Activated T-cell treated with anti-CD3 and anti-CD28 coated beads, Interleukin-2, amount 50 U/mL, for 4 hours (primary cell): Measurements from ENCODE around the gene IQCK. TPM values are rescaled to one million over a fixed set of nuclear protein-coding genes. Genes with fewer than 3 reads are reported as not detected.

Source experiments
- ATAC-seq, 2 donors: fragments of 200-7000 bp; cut with Tn5 transposase; one replicate each; pipeline ENCODE4 v1.10.0; 2021
- DNase-seq: peaks from one replicate; pipeline ENCODE4 v3.0.0-alpha.2; 2020
- H3K27me3 Mint-ChIP-seq: one replicate; pipeline ENCODE4 v1.8.0; 2021; ENCODE audit warnings: low read depth, mixed read lengths
- H3K36me3 Mint-ChIP-seq: one replicate; pipeline ENCODE4 v1.8.0; 2022; ENCODE audit warnings: mixed read lengths; ENCODE audit not compliant: insufficient read depth
- H3K4me1 Mint-ChIP-seq: one replicate; pipeline ENCODE4 v1.8.0; 2021; ENCODE audit warnings: low read depth, mixed read lengths
- H3K4me3 Mint-ChIP-seq: one replicate; pipeline ENCODE4 v1.8.0; 2021; ENCODE audit warnings: mild to moderate bottlenecking, moderate library complexity, mixed read lengths
- H3K9me3 Mint-ChIP-seq: one replicate; pipeline ENCODE4 v1.8.0; 2021; ENCODE audit warnings: mixed read lengths
- total RNA-seq, 3 donors: library from RNA; stranded (reverse); gene quantifications; one replicate each; pipeline ENCODE4 v1.2.1, GENCODE V29; 2021

The IQCK gene
- total RNA-seq, 3 donors from 2014 or later: 3.2 to 5.4 (median 3.6) TPM

DNA sequence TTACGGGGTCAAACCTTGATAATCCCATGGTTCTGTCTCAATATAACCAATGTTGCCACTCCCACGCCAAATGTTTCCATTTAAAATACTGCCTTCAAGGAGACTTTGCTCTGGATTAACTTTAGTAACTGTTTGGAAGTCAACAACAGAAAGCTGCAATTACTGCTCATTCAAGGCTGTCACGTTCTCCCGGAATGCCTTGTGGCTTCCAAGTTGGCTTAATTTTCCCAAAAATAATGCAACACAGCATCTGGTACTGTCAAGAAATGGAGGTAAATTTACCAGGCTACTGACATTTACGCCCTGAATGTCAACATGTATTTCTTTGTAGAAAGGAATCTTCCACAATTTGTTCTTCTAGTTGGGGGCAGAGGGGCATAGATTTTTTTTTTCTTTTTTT lies 128.4 kb downstream of the IQCK start:
- no peaks in the 10 kb centered on the region for H3K36me3 Mint-ChIP-seq
- no peaks in the 10 kb centered on the region for H3K27me3 Mint-ChIP-seq
- no peaks in the 10 kb centered on the region for H3K9me3 Mint-ChIP-seq
- ATAC-seq: no peak
- DNase-seq: no peak
- no peak overlapping the region for H3K4me3 Mint-ChIP-seq
- H3K4me1 Mint-ChIP-seq: no peaks in the 10 kb centered on the region

GRCh38 chr16:19848756-19849155 lies 130.7 kb downstream of the IQCK start:
- H3K27me3 Mint-ChIP-seq: no peaks in the 10 kb centered on the region
- DNase-seq: no peak
- H3K36me3 Mint-ChIP-seq: no peaks in the 10 kb centered on the region
- ATAC-seq: no peak
- no peaks in the 10 kb centered on the region for H3K4me1 Mint-ChIP-seq
- no peak overlapping the region for H3K4me3 Mint-ChIP-seq
- H3K9me3 Mint-ChIP-seq: no peaks in the 10 kb centered on the region

DNA sequence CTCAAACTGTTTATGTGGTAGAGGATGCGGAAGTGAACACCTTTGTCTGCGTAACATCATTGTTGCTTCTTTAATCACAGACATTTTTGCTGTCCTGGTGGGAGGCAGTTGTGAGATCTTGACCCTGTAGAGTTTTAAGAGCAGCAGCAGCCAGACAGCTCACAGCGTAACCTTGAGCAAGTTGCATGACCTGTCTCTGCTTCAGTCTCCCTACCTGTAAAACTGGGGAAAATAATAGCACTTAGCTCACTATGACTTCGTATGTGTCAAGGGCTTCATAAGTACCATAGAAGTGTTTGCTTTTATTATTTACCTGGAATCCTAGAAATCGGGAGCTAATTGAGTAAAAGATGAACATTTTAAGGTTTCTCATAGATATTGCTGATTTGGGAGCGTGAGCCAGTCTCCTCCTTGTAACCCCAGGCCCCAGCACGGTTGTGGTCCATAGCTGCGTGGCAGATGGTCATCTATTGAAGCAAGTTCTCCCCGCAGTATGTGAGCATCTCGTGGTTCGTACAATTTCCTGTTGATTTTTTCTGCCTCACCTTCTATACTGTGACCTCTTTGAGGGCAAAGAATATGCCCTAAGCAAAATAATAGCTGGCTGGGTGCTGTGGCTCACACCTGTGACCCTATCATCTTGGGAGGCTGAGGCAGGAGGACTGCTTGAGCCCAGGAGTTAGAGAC lies 132.2 kb downstream of the IQCK start:
- Mint-ChIP-seq H3K4me3 (no peak overlapping the region), H3K9me3 (no peaks in the 10 kb centered on the region), H3K36me3 (no peaks in the 10 kb centered on the region), H3K4me1 (no peaks in the 10 kb centered on the region), H3K27me3 (no peaks in the 10 kb centered on the region)
- ATAC-seq (no peak), DNase-seq (no peak)

DNA sequence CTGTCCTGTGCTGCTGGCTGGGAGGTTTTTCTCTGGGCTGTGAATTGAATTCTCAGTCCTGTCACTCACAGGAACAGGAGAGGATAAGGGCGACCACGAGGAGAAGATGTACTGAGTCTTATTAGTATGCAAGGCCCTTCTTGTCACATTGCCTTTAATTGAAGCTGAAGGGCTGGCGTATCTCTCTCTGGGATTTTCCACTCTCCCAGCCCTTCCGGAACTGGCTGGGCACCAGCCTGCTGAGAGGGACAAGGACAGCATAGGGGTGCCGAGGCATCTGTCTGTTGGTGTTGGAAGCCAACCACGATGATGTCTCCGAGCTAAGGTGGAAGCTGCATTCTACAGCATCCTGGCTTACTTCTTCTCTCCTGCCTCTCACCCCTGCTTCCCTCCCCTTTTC lies 133.4 kb downstream of the IQCK start:
- Mint-ChIP-seq H3K4me1 (no peaks in the 10 kb centered on the region), H3K27me3 (no peaks in the 10 kb centered on the region), H3K36me3 (peaks cover 3% of the 10 kb centered on the region), H3K4me3 (no peak overlapping the region), H3K9me3 (no peaks in the 10 kb centered on the region)
- ATAC-seq (no peak), DNase-seq (no peak)

DNA sequence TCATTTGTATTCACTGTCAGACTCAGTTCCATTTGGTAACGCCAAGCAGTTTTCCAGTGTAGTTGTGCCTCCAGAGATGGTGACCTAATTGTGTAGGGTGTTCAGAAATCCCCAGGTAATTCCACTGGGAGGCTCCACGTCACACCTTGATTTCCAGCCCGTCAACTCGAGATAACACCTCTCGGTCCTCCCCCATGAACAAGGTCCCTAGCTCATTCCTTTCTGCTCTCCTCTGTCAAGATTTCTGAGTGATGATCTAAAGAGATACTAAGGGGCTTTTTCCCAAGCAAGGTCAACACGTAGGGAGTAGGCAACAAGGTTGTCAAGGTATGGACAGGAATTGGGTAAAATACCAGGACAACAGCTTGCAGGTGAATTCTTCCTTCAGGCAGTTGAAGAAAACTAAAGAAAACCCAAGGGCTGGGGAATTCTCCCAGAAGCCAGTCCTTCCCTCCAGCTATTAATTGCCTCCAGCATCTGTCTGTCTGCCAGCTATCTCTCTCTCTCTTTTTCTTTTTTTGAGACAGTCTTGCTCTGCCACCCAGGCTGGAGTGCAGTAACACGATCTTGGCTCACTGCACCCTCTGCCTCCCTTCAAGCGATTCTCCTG lies 135.2 kb downstream of the IQCK start:
- Mint-ChIP-seq H3K36me3 (peaks cover 4% of the 10 kb centered on the region), H3K4me1 (no peaks in the 10 kb centered on the region), H3K4me3 (no peak overlapping the region), H3K27me3 (no peaks in the 10 kb centered on the region), H3K9me3 (no peaks in the 10 kb centered on the region)
- DNase-seq: no peak
- no peak for ATAC-seq

DNA sequence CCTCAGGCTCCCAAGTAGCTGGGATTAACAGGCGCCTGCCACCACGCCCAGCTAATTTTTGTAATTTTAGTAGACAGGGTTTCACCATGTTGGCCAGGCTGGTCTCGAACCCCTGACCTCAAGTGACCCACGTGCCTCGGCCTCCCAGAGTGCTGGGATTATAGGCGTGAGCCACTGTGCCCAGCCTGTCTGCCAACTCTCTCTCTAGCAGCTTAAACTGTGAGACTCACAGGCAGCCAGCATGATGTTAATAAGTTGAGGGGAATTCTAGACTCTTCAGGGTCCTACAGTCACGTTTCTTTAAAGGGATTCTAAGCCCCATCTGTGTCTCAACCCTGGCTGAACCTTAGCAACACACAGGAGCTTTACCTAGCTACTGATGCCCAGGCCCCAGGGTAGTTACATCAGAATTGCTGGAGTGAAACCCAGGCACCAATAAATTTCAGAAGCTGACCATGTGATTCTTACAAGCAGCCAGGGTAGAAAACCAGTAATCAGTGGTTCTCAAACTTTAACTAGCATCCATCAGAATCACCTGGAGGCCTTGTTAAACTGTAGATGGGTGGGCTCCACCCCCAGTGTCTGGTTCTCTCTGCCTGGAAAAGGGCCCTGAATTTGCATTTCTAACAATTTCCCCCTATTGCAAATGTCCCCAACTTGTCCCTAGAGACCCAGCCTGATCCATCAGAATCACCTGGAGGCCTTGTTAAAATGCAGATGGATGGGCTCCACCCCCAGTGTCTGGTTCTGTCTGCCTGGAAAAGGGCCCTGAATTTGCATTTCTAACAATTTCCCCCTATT lies 135.9 kb downstream of the IQCK start:
- H3K27me3 Mint-ChIP-seq: no peaks in the 10 kb centered on the region
- DNase-seq (no peak), ATAC-seq (no peak)
- no peaks in the 10 kb centered on the region for H3K4me1 Mint-ChIP-seq
- H3K4me3 Mint-ChIP-seq: no peak overlapping the region
- peaks cover 4% of the 10 kb centered on the region for H3K36me3 Mint-ChIP-seq
- no peaks in the 10 kb centered on the region for H3K9me3 Mint-ChIP-seq

GRCh38 chr16:19854543-19854876 lies 136.4 kb downstream of the IQCK start:
- Mint-ChIP-seq H3K4me1 (no peaks in the 10 kb centered on the region), H3K4me3 (no peak overlapping the region), H3K9me3 (no peaks in the 10 kb centered on the region), H3K36me3 (peaks cover 6% of the 10 kb centered on the region), H3K27me3 (no peaks in the 10 kb centered on the region)
- DNase-seq (no peak), ATAC-seq (no peak)

DNA sequence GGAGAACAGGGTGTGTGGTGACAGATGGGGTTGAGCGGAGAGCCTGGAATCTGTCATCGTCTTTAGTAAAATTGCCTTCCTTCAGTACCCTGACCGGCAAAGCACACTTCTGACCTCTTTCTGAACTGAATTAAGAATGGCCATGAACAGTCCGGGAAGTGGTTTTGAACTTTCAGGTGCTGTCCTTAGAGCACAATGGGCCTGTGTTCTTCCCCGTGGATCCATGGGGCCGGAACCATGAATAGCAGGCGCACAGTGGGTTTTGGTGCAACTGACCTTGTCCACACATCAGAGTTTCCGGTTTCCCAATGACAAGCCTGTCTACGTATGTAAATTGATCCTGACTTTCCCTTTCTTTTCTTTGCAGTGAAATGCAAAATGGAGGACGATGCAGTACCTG lies 138.0 kb downstream of the IQCK start:
- DNase-seq: no peak
- peaks cover 6% of the 10 kb centered on the region for H3K36me3 Mint-ChIP-seq
- no peak for ATAC-seq
- no peaks in the 10 kb centered on the region for H3K4me1 Mint-ChIP-seq
- no peaks in the 10 kb centered on the region for H3K9me3 Mint-ChIP-seq
- H3K27me3 Mint-ChIP-seq: no peaks in the 10 kb centered on the region
- H3K4me3 Mint-ChIP-seq: no peak overlapping the region

- H3K27me3 Mint-ChIP-seq: no peaks in the 10 kb centered on the region
- H3K4me3 Mint-ChIP-seq: no peak overlapping the region
- DNase-seq (no peak), ATAC-seq (no peak)
- peaks cover 6% of the 10 kb centered on the region for H3K36me3 Mint-ChIP-seq
- no peaks in the 10 kb centered on the region for H3K4me1 Mint-ChIP-seq
- H3K9me3 Mint-ChIP-seq: no peaks in the 10 kb centered on the region
Measured at GRCh38 chr16:19857593-19858339, 139.7 kb downstream of the IQCK start.

- Mint-ChIP-seq H3K4me1 (no peaks in the 10 kb centered on the region), H3K4me3 (no peak overlapping the region), H3K36me3 (peaks cover 6% of the 10 kb centered on the region), H3K27me3 (no peaks in the 10 kb centered on the region), H3K9me3 (no peaks in the 10 kb centered on the region)
- ATAC-seq (no peak), DNase-seq (no peak)
Measured at GRCh38 chr16:19858340-19859018, 140.4 kb downstream of the IQCK start.

- no peak for ATAC-seq
- DNase-seq: no peak
- H3K36me3 Mint-ChIP-seq: peaks cover 6% of the 10 kb centered on the region
- no peaks in the 10 kb centered on the region for H3K4me1 Mint-ChIP-seq
- no peak overlapping the region for H3K4me3 Mint-ChIP-seq
- no peaks in the 10 kb centered on the region for H3K27me3 Mint-ChIP-seq
- no peaks in the 10 kb centered on the region for H3K9me3 Mint-ChIP-seq
Measured at GRCh38 chr16:19859166-19859565, 141.1 kb downstream of the IQCK start.

DNA sequence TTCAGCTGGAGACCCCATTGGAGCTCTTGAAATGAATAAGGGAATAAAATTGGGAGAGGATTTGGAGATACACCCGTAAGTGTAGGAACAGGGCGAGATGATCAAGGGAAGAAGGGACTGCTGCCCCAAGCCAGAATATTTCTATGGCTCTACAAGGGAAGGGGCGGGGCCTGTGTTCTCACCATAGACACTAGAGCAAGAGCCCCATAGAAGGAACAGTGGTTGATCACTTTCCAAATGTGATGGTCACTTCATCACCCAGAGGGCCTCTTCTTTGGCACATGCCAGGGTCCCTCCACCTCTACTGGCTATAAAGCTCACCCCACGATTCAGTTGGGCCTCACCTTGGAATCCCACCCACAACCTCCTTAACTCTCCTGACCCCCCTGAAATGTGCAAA lies 141.5 kb downstream of the IQCK start:
- no peaks in the 10 kb centered on the region for H3K4me1 Mint-ChIP-seq
- peaks cover 6% of the 10 kb centered on the region for H3K36me3 Mint-ChIP-seq
- H3K27me3 Mint-ChIP-seq: no peaks in the 10 kb centered on the region
- H3K9me3 Mint-ChIP-seq: no peaks in the 10 kb centered on the region
- ATAC-seq (no peak), DNase-seq (no peak)
- H3K4me3 Mint-ChIP-seq: no peak overlapping the region

- ATAC-seq (no peak), DNase-seq (no peak)
- no peaks in the 10 kb centered on the region for H3K4me1 Mint-ChIP-seq
- no peaks in the 10 kb centered on the region for H3K27me3 Mint-ChIP-seq
- H3K36me3 Mint-ChIP-seq: peaks cover 6% of the 10 kb centered on the region
- H3K9me3 Mint-ChIP-seq: no peaks in the 10 kb centered on the region
- no peak overlapping the region for H3K4me3 Mint-ChIP-seq
Measured at GRCh38 chr16:19860166-19861041, 142.3 kb downstream of the IQCK start.
